GM12878 (cell line): ENCODE data around the gene UROC1.

Source experiments
- CHD4 ChIP-seq: fragments of 200-600 bp; sonication (generic); IDR thresholded peaks from 2 replicates; pipeline ENCODE4 v1.6.1; 2016; ENCODE audit warnings: mild to moderate bottlenecking
- ESRRA ChIP-seq: IDR thresholded peaks from 2 replicates; pipeline ENCODE4 v1.6.1; 2012; ENCODE audit warnings: mild to moderate bottlenecking, low read length, improper control_type of control experiment
- HDAC2 ChIP-seq: fragments of 200-600 bp; sonication (generic); IDR thresholded peaks from 2 replicates; pipeline ENCODE4 v1.6.1; 2017
- POLR2A ChIP-seq: IDR thresholded peaks from 2 replicates; pipeline ENCODE4 v1.6.1; 2011; ENCODE audit warnings: low read depth, mild to moderate bottlenecking, low read length
- RAD21 ChIP-seq: IDR thresholded peaks from 2 replicates; pipeline ENCODE4 v1.6.1; 2011; ENCODE audit warnings: mild to moderate bottlenecking, low read depth, low read length, moderate library complexity; ENCODE audit not compliant: insufficient read depth
- SMAD5 ChIP-seq: IDR thresholded peaks from 2 replicates; pipeline ENCODE4 v1.6.1; 2016; ENCODE audit warnings: antibody characterized with exemption, low read depth
- ZZZ3 ChIP-seq: IDR thresholded peaks from 2 replicates; pipeline ENCODE4 v1.6.1; 2011; ENCODE audit warnings: low read depth; ENCODE audit not compliant: control insufficient read depth, insufficient read length
- TF ChIP-seq, protein P1 (sequence below): IDR thresholded peaks from 2 replicates; pipeline ENCODE4 v1.6.1; 2012; ENCODE audit warnings: low read depth, low read length, improper control_type of control experiment
- TF ChIP-seq, protein P2 (sequence below), 3 experiments: IDR thresholded peaks in 2 of 3; conservative IDR thresholded peaks in 1 of 3; 2 replicates each; pipeline ENCODE4 v1.5.1; 2011; ENCODE audit warnings: low read depth in 3 of 3, low read length in 3 of 3, mild to moderate bottlenecking in 3 of 3, control low read depth in 2 of 3, moderate library complexity in 2 of 3, inconsistent platforms in 1 of 3, mixed read lengths in 1 of 3; ENCODE audit not compliant: control insufficient read depth in 2 of 3, insufficient read depth in 1 of 3; ENCODE audit errors: extremely low read depth in 1 of 3
- TF ChIP-seq, protein P3 (sequence below): fragments of 450-650 bp; IDR thresholded peaks from 2 replicates; pipeline ENCODE4 v1.6.1; 2014; ENCODE audit warnings: mild to moderate bottlenecking
- TF ChIP-seq, protein P4 (sequence below): IDR thresholded peaks from 2 replicates; pipeline ENCODE4 v1.6.1; 2011; ENCODE audit warnings: low read depth, low read length, improper control_type of control experiment, borderline replicate concordance

DNA sequence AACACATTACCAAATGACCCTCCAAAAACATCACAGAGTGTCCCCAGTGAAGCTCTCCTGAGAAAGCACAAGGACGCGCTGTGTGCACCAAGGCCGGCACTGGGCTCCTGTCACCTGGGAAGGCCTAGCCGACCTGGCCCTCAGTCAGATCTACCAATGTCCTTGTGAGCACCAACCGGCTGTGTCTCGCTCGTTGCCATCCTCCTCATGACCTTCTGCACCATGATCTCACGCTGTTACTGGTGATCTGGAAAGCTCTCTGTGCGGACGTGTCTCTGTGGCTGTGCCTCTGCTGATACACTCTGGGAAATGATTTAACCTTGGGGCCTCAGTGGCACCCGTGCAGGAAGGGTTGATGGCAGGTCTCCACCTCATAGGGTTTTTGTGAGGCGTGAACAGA lies 66.1 kb downstream of the UROC1 start:
- no peak for TF ChIP-seq ZZZ3
- no peak for TF ChIP-seq ESRRA
- TF ChIP-seq, protein P1, sequence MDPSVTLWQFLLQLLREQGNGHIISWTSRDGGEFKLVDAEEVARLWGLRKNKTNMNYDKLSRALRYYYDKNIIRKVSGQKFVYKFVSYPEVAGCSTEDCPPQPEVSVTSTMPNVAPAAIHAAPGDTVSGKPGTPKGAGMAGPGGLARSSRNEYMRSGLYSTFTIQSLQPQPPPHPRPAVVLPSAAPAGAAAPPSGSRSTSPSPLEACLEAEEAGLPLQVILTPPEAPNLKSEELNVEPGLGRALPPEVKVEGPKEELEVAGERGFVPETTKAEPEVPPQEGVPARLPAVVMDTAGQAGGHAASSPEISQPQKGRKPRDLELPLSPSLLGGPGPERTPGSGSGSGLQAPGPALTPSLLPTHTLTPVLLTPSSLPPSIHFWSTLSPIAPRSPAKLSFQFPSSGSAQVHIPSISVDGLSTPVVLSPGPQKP = no peak
- TF ChIP-seq, protein P2, sequence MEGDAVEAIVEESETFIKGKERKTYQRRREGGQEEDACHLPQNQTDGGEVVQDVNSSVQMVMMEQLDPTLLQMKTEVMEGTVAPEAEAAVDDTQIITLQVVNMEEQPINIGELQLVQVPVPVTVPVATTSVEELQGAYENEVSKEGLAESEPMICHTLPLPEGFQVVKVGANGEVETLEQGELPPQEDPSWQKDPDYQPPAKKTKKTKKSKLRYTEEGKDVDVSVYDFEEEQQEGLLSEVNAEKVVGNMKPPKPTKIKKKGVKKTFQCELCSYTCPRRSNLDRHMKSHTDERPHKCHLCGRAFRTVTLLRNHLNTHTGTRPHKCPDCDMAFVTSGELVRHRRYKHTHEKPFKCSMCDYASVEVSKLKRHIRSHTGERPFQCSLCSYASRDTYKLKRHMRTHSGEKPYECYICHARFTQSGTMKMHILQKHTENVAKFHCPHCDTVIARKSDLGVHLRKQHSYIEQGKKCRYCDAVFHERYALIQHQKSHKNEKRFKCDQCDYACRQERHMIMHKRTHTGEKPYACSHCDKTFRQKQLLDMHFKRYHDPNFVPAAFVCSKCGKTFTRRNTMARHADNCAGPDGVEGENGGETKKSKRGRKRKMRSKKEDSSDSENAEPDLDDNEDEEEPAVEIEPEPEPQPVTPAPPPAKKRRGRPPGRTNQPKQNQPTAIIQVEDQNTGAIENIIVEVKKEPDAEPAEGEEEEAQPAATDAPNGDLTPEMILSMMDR (IDR thresholded peaks at IDR 0.05 in 2 of 3, conservative IDR thresholded peaks at IDR 0.05 in 1 of 3; ENCODE audit: control insufficient read depth in 2 of 3, extremely low read depth in 1 of 3, insufficient read depth in 1 of 3, low read depth in 3 of 3, low read length in 3 of 3) = no peak
- TF ChIP-seq SMAD5 = no peak
- TF ChIP-seq, protein P3, sequence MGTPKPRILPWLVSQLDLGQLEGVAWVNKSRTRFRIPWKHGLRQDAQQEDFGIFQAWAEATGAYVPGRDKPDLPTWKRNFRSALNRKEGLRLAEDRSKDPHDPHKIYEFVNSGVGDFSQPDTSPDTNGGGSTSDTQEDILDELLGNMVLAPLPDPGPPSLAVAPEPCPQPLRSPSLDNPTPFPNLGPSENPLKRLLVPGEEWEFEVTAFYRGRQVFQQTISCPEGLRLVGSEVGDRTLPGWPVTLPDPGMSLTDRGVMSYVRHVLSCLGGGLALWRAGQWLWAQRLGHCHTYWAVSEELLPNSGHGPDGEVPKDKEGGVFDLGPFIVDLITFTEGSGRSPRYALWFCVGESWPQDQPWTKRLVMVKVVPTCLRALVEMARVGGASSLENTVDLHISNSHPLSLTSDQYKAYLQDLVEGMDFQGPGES = no peak
- TF ChIP-seq RAD21 = no peak
- TF ChIP-seq POLR2A = no peak; the same call in 1 of the 2 replicates
- TF ChIP-seq, protein P4, sequence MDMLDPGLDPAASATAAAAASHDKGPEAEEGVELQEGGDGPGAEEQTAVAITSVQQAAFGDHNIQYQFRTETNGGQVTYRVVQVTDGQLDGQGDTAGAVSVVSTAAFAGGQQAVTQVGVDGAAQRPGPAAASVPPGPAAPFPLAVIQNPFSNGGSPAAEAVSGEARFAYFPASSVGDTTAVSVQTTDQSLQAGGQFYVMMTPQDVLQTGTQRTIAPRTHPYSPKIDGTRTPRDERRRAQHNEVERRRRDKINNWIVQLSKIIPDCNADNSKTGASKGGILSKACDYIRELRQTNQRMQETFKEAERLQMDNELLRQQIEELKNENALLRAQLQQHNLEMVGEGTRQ = no peak
- no peak for TF ChIP-seq HDAC2
- no peak for TF ChIP-seq CHD4
